GM18909 (cell line): ENCODE measurements around the gene SLC26A5.
"Not testable (repeated sequence)": the region's sequence is repeated elsewhere in the genome, so short reads cannot be mapped to it uniquely, and the experiment has no call there.

ENCODE experiments used
- ATAC-seq: cut with Tn5 transposase; IDR thresholded peaks from one replicate; pipeline ENCODE4 v1.9.1; 2021; ENCODE audit warnings: mild to moderate bottlenecking; ENCODE audit not compliant: unreplicated experiment, poor library complexity

Gene SLC26A5

DNA sequence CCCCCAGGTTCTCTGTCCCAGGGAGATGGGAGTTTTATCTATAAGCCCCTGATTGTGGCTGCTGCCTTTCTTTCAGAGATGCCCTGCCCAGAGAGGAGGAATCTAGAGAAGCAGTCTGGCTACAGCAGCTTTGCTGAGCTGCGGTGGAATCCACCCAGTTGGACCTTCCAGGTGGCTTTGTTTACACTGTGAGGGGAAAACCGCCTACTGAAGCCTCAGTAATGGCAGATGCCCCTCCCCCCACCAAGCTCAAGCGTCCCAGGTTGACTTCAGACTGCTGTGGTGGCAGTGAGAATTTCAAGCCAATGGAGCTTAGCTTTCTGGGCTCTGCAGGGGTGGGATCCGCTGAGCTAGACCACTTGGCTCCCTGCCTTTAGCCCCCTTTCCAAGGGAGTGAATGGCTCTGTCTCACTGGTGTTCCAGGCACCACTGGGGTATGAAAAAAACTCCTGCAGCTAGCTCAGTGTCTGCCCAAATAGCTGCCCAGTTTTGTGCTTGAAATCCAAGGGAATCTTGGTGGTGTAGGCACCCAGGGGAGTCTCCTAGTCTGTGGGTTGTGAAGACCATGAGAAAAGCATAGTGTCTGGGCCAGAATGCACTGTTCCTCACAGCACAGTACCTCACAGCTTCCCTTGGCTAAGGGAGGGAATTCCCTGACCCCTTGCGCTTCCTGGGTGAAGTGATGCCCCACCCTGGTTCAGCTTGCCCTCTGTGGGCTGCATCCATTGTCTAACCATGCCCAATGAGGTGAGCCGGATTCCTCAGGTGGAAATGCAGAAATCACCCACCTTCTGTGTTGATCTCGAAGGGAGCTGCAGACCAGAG lies 40.0 kb downstream of the SLC26A5 start:
- ATAC-seq: not testable (repeated sequence)

DNA sequence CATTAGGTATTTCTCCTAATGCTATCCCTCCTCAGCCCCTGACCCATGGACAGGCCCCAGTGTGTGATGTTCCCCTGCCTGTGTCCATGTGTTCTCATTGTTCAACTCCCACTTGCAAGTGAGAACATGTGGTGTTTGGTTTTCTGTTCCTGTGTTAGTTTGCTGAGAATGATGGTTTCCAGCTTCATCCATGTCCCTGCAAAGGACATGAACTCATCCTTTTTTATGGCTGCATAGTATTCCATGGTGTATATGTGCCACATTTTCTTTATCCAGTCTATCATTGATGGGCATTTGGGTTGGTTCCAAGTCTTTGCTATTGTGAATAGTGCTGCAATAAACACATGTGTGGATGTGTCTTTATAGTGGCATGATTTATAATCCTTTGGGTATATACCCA lies 46.3 kb downstream of the SLC26A5 start:
- ATAC-seq: not testable (repeated sequence)

DNA sequence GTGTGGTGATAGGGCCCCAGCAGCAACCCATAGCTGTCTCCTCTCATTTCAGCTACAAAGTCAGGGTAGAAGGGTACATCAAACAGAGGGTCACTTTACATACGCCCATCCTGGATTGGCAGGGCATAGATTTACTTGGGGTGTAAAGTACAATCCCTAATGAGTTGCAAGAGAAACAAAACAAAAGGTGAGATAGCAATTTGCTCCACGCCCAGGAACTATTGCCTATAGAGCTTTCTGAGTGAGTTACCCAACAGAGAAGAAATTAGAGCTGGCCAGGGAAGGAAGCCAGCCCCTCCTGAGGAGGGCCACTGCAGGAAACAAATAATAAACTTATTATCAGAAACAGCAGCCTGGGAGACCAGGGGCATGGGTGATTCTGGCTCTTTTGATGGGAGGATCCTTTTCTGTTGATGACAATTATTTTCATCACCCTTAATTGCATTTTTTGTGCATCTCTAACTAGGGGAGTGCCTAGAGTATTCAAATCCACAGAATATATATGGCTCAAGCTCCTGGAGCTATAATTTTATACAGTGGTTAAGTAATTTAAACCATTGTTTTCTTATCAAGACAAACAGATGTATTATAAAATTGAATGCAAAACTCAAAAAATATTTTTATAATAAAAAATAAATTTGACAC lies 47.4 kb downstream of the SLC26A5 start:
- ATAC-seq: no peak

DNA sequence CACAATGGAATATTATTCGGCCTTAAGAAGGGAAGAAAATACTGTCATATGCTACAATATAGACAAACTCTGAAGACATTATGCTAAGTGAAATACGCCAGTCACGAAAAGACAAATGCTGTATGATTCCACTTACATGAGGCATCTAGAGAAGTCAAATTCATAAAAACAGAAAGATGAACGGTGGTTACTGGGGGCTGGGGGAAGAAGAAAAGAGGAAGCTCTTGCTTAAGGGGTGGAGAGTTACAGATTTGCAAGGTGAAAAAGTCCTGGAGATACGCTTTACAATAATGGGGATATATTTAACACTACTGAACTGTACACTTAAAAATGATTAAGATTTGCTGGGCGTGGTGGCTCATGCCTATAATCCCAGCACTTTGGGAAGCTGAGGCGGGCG lies 49.5 kb downstream of the SLC26A5 start:
- no peak for ATAC-seq

DNA sequence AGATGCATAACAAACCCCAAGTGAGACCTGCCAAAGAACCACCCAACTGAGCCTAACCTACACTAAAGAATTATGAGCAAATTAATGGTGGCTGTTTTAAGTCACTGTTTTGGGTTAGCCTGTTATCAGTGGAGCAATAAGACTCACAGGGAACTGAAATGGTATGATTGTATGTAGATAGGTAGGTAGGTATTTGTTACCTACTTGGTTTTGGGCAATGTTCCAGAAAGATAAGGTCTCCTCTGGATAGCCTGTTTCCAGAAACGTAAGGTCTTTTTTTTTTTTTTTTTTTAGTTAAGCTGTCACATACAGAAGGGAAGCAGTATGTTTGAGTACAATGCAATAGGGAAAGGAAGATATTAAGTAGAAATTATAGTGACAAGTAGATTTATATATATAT lies 50.9 kb downstream of the SLC26A5 start:
- no peak for ATAC-seq

DNA sequence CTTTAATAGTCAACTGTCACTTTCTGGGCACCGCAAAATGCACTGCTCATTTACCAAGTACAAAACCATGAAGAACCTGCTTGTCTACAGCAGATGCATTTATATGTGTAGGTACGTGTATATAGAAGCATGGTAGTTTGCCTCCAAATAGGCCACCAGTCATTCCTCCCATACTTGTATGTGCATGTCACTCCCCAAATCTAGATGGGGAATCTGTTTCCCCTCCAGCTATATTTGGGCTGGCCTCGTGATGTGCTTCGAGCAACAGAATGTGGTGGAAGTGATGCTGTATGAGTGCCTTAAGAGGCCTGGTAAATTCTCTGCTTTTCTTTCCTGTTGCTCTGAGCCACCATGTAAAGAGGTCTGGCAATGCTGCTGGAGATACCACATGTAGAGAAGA lies 51.4 kb downstream of the SLC26A5 start:
- no peak for ATAC-seq

DNA sequence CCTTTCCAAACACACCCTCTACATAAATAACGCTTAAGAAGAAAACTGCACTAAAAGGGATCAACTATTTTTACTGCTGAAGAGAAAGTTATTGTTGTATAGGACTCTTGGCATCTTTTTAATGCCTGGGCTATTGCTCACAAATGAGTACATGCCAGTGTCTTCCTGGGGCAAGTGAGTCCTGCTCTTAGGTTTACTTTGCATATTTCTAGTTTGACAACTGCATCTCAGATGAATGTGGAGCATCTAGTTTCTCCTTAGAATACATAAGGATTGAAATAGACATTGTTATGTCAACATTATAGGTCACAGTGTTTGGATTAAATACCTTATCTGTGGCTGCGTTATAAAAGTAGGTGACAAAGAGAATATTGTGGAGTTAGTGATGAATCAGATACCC lies 54.0 kb downstream of the SLC26A5 start:
- ATAC-seq: no peak

DNA sequence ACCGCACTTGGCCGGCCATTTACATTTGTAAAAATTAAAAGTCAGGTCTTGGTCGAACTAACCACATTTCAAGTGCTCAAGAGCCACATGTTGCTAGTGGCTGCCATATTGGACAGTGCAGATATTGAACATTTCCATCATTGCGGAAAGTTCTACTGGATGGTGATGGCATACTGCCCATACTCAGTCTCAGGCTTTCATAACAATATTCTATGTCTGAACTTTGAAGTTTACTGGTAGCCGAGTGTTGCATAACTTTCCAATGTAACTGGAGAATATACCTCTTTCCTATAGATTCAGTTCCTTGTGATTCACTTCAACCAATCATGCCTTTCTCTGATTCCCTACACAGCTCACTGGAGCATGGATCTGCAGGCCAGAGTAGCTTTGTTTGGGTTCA lies 54.9 kb downstream of the SLC26A5 start:
- ATAC-seq: no peak

DNA sequence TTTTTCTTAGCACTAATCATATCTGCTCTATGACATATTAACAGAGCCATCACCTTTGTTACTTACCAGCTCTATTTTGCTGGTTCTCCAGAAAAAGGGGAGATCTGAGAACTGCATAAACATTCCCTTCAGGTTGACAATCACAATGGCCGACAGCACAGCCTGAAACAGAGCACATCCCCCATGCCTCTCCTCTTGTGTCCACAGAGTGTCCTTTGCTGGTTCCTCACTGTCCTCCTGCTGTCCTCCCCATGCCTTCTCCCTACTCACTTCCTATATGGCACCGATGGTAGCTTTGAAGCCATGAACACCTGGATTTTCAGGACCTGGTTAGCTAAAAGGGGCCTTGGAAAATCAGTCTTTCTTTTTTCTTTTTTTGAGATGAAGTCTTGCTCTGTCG lies 56.7 kb downstream of the SLC26A5 start:
- no peak for ATAC-seq

DNA sequence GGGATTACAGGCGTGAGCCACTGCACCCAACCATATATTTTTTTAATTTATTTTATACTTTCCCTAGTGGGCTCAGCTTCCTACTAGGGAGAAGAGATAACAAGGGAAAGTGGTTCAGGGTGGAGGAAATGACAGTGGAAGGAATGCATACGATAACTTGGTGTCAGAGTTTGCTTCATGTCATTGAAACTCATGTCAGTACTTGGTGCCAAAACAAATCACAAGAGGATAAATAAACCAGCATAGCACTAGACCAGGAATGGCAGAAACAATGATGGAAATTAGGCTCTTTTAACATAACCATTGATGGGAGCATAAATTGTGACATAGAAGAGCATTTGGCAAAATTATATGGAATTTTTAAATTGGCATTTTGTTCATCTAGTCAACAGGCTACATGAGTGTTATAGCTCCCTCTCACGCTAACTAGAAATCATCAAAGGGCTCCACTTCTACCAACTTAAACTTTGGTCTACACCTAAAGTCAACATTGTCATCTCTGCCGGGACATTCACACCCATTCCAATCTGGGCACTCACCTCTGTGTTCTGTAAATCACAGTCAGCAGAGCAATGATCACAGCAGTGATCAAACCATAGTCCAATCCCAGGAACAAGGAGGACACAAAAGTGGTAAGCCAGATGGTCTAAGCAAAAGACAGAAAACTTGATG lies 57.4 kb downstream of the SLC26A5 start:
- no peak for ATAC-seq

DNA sequence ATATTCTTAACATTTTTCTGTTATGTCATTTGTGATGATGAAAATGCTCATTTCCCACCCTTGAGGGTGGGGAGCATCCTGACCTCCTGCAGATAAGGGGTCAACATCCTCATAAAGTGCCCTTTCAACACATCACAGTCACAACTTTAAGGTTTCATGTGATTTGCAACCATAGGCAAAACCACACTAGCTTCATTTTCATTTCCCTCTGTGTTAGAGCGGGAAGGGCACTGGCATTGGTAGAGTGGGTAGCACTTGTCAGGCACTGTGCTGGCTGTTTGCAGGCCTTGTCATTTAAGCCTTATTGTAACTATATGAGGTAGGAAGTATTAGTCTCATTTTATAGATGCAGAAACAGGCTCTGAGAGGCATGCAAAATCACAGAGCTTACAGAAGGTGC lies 58.8 kb downstream of the SLC26A5 start:
- ATAC-seq: no peak

DNA sequence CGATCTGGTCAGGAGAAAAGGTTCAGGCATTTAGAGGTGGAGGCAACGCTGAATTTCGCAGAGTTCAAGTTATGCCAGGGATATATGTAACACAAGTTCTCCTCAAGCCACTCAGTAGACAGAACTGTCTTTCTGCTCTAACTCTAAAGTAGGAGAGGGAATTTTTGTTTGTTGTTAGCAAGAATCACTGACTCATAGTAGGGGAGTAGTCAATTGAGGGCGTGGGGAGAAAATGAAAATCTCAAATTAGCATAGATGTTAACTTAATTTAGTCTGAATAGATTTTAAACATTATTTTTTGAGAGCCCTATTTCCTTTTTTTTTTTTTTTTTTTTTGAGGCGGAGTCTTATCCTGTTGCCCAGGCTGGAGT lies 64.0 kb downstream of the SLC26A5 start:
- ATAC-seq: no peak

DNA sequence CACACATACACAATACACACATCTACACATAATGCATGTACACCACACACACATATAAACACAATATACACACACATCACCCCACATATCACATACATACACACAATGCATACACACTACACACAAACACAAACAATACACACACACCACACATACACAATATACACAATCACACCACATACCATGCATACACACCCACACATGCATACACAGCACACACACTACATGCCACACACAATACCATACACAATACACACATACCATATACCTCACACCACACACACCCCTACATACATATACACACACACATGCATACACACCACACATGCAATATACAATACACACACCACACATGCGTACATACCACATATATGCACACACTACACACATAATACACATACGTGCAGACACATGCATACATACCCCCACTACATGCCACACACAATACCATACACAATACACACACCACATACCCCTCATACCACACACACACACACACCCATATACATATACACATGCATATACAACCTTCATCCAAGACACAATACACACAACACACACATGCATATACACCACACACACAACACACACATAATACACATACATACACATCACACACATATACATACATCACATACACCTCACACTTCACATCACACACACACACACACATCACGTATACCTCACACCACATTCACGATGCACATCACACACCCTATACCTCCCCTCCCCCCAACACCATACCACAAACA lies 64.6 kb downstream of the SLC26A5 start:
- no peak for ATAC-seq

DNA sequence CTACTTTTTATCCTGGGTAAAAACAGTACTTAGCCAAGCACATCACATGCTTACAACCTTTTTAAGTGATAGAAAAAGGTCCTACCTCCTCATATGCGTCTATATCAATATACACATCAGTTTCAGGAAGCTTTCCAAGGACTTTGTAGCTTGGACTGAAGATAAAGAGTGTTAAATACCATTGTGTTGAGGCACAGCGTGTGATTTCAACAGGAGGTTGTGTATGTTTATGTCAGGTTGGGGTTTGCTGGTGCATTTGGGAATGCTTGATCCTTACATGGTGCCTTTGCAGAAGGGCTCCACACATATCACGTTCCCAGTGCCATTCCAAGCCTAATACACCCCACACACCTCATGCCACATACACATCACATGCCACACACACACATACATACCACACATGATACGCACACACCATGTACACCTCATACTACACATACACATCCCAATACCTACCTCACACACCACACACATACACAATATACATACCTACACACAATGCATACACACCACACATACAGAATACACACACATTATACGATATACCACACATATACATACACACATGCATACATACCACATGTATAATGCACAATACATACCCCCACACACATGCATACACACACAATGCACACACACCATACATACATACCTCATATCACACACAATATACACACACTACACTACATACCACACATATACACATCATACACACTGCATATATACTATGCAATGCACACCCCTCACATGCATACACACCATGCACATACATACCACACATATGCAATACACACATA lies 65.4 kb downstream of the SLC26A5 start:
- ATAC-seq: no peak

DNA sequence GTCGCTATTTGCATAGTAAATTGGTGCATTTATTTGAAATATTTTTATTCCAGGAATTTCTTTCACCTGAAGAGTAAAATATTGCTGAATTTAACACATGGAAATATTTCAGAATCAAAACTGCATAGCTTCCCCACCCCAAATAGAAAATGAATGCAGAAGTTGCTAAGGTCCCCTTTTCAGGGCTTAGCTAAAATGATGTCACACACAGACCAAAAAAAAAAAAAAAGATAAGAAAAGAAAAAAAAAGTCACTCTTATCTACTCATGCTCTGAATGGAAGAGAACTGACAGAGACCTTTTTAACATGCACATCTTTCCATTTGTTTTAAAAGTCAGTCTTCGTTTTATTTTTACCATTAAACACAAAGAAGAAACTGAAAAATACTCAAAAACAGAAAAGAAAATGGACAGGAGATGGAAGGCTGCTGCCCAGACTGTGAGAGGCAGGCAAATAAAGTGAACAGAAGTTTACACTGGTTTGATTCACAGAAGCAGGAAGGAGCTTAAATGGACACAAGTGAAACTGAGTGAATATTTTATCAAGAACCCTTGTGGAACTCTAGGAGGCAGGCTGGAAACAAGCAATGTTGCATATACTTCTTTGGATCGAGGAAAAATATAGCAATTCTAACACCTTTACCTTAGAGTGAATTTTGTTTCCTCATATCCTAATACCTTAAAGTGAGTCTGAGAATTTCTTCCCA lies 66.6 kb downstream of the SLC26A5 start:
- ATAC-seq: no peak

DNA sequence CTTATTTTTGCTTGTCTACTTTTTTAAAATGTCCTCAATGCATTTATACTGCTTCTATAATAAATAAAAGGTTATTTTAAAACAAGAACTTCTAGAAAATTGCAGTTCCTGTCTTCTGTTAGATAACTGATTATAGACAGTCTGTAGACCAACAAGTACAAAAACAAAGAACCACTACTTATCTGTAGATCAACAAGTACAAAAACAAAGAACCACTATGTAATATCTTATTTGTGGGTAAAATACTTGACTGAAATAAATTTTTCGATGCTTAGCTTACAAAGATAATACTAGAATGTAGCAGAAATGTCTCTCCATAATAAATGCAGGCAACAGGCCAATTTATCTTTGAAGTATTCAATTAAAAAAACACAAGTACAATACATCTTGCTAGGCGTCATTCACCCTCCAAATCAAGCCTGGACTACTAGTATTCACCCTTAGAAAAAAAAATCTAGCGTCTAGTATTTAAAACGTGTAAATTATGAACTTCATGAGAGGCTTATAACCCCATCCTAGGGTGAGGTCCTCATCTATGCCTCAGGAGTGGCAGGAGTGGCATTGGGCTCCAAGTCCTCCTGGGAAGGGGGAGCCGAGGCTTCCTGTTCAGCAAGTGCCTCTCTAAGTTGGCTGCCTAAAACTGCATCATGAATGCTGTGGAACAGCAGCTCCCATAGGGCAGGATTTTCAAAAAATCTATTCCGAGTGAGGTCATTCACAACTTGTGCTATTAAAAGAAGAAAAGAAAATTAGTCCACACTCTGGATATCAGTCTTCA lies 72.0 kb downstream of the SLC26A5 start:
- no peak for ATAC-seq

DNA sequence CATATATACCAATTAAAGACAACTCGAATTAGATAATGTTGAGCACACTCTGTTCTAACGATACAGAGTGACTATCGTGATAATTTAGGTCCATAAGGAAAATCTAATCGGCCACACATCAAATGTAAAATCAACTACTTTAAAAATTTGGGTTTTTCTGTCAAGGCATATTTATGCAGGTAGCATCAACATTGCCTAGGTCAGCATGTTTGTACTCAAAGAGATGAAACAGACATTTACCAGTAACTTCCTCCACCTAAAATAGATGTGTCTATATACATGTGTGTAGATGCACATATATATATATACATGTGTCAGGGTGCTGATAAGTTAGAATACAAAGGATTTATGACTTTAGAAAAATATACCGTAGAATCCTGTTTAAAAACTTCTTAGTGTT lies 76.6 kb downstream of the SLC26A5 start:
- ATAC-seq: no peak

DNA sequence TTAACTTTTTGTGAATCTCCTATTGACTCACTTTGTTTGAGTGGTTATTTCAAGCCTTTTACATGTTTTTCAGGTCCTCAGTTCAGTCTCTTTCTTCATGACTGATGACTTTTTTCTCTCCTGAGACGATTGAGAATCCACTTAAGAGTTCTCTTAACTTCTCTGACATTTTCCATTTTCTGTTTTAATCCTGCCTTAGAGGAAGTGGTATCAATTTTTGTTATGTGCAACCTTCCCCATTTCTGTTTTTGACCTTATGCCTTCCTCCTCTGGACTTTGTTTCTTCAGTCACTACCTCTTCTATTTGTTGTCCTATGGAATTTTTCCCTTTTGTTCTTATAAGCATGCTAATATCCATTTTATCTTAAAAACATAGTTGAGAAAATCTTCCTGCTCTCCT lies 96.2 kb downstream of the SLC26A5 start:
- ATAC-seq: no peak

DNA sequence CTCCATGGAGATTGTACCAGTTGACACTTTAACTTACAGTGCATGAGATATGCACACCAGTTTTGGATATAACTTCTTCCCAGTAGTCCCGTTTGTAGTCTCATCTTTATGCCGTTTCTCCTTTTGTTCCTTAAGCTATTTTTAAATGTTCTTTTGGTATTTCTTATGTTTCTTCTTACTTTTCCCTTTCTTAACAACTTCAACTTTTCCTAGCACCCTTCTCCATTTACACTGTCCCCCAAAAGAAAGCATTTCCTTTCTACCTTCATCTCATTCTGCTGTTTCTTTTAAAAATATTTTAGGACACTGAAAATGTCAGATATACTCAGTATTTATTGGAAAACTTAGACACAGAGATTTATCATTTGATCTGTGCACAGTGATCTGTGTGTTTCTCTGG lies 97.0 kb downstream of the SLC26A5 start:
- ATAC-seq: no peak
